Neutrophil (primary cell): ENCODE results near the gene FGFRL1.
A peak's percentile ranks its signal among the peaks of the same experiment; 100 is the strongest.

ENCODE experiments used
- H3K27ac ChIP-seq: fragments of 200-600 bp; sonication (generic); 2 replicates; pipeline ENCODE4 v1.5.1; 2016; ENCODE audit warnings: mild to moderate bottlenecking, moderate library complexity
- H3K27me3 ChIP-seq: fragments of 200-600 bp; sonication (generic); 2 replicates; pipeline ENCODE4 v1.6.0; 2016; ENCODE audit warnings: mild to moderate bottlenecking
- H3K36me3 ChIP-seq: fragments of 200-600 bp; sonication (generic); 2 replicates; pipeline ENCODE4 v1.5.1; 2017
- H3K4me1 ChIP-seq, 2 experiments: fragments of 200-600 bp in 1 of 2; sonication (generic) in 1 of 2; 1 replicate in 1 of 2; 2 replicates in 1 of 2; pipeline versions ENCODE4 v1.5.1 to v1.6.1; 2013 to 2016; ENCODE audit warnings: low read depth in 1 of 2, low read length in 1 of 2, mild to moderate bottlenecking in 1 of 2, moderate library complexity in 1 of 2; ENCODE audit not compliant: control insufficient read depth in 1 of 2, insufficient read depth in 1 of 2
- H3K4me3 ChIP-seq, 2 experiments: fragments of 200-600 bp in 1 of 2; sonication (generic) in 1 of 2; 1 replicate in 1 of 2; 2 replicates in 1 of 2; pipeline ENCODE4 v1.5.1; 2013 to 2016; ENCODE audit warnings: low read depth in 1 of 2, low read length in 1 of 2, mild to moderate bottlenecking in 1 of 2, moderate library complexity in 1 of 2
- H3K9me3 ChIP-seq: fragments of 200-600 bp; sonication (generic); 2 replicates; pipeline ENCODE4 v1.5.1; 2016
- TF ChIP-seq, protein P1 (sequence below): fragments of 200-600 bp; sonication (generic); IDR thresholded peaks from 2 replicates; pipeline ENCODE4 v1.5.1; 2016; ENCODE audit warnings: antibody characterized with exemption

FGFRL1 gene

DNA sequence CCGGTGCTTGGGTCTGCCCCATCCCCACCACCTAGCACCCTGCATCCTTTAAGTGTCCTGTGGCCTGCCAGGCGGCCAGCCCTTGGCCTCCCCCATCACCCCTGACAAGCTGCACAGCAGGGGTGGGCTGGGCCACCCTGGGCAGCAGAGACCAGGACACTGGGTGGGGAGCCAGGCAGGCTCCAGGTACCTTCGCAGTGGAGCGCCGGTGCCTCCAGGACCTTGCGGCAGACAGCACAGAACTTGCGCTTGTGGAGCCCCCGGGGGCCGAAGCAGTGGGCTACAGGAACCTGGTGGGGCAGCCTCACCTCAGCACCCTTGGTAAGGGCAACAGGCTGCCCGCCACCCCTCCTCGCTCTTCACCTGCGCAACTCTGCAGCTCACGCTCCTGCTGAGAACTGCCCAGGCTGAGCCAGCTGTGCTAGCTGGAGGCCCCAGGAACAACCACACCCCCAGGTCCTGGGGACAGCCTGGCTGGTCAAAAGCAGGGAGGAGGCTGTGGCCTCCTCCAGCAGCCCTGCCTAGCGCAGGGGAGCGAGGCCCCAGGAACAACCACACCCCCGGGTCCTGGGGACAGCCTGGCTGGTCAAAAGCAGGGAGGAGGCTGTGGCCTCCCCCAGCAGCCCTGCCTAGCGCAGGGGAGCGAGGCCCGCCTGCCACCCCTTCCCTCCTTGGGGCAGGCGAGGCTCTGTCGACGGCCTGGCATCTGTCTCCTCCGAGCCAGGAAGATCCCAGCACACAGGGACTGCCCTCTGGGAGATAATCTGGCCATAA lies 42.6 kb upstream of the FGFRL1 start:
- Histone ChIP-seq H3K27ac (no peak overlapping the region), H3K9me3 (no peaks in the 10 kb centered on the region), H3K4me3 (no peak overlapping the region), H3K36me3 (peaks cover 39% of the 10 kb centered on the region), H3K27me3 (peaks cover 66% of the 10 kb centered on the region), H3K4me1 (peaks cover 8 to 14% of the 10 kb centered on the region in 2 experiments)
- TF ChIP-seq, protein P1, sequence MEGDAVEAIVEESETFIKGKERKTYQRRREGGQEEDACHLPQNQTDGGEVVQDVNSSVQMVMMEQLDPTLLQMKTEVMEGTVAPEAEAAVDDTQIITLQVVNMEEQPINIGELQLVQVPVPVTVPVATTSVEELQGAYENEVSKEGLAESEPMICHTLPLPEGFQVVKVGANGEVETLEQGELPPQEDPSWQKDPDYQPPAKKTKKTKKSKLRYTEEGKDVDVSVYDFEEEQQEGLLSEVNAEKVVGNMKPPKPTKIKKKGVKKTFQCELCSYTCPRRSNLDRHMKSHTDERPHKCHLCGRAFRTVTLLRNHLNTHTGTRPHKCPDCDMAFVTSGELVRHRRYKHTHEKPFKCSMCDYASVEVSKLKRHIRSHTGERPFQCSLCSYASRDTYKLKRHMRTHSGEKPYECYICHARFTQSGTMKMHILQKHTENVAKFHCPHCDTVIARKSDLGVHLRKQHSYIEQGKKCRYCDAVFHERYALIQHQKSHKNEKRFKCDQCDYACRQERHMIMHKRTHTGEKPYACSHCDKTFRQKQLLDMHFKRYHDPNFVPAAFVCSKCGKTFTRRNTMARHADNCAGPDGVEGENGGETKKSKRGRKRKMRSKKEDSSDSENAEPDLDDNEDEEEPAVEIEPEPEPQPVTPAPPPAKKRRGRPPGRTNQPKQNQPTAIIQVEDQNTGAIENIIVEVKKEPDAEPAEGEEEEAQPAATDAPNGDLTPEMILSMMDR, result no peak

DNA sequence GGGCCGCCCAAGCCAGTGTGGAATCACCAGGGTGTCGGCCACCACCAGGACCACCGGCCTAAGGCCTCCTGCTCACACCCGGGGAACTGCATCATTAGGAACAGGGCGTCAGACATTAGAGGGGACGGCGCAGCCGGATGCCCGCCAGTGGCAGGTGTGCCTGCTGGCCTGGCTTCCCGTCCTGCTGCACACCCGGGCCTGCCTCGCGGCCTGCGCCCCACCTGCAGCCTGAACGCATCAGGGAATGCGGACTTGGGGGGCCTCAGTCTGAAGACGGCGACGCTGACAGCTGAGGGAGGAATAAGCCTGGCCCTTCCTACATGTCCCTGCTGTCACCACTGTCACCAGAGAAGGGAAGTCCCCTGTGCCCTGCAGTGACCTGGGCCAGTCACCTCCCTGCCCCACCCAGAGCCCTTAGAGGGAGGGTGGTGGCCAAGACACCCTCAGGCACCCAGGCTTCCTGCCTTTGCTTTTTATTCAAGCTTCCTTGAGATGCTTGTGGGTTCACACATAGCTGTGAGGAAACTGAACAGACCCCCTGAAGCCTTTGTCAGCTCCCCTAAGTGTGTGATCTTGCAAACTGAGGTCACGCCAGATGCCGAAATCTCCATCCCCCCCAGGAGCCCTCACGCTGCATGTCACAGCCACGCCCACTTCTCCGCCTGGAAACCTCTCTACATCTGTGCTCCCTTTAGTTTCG lies 41.2 kb upstream of the FGFRL1 start:
- TF ChIP-seq, protein P1, result no peak
- H3K4me3 ChIP-seq, result no peak overlapping the region
- peaks cover 25% of the 10 kb centered on the region for H3K36me3 ChIP-seq
- H3K9me3 ChIP-seq, result no peaks in the 10 kb centered on the region
- H3K4me1 ChIP-seq, result peaks cover 8 to 17% of the 10 kb centered on the region in 2 experiments
- peaks cover 74% of the 10 kb centered on the region for H3K27me3 ChIP-seq
- no peak overlapping the region for H3K27ac ChIP-seq

DNA sequence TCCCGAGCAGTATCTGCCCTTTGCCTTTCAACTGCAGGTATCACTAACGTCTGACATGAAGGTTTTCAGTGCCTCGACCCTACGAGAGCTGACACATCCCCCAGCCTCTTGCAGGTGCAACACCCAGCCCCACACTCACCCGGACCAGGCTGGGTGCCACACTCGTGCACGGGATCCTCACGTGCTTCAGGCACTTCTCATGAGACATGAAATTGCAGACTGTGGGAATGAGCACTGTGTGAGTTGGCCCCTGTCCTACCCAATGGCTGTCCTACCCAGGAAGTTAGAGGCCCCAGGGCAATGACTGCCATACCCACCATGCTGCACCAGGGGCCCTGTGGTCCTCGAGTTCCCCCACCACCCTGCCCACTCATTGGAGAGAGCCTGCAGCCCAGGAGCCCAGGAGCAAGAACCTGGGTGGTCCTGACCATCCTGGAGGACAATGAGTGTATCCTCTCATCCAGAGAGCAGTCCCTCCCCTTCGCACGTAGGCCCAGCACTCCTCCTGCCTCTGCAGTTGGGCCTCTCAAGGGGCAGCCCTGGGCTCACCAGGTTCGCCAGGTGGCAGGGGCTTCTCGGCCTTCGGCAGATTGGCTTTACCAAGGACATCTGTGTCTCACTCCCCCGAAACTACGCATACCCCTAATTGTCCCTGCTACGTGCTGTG lies 40.4 kb upstream of the FGFRL1 start:
- H3K27ac ChIP-seq, result no peak overlapping the region
- peaks cover 74% of the 10 kb centered on the region for H3K27me3 ChIP-seq
- no peak overlapping the region for H3K4me3 ChIP-seq
- H3K9me3 ChIP-seq, result no peaks in the 10 kb centered on the region
- TF ChIP-seq, protein P1, result no peak
- H3K4me1 ChIP-seq, result peaks cover 8 to 17% of the 10 kb centered on the region in 2 experiments
- peaks cover 18% of the 10 kb centered on the region for H3K36me3 ChIP-seq

DNA sequence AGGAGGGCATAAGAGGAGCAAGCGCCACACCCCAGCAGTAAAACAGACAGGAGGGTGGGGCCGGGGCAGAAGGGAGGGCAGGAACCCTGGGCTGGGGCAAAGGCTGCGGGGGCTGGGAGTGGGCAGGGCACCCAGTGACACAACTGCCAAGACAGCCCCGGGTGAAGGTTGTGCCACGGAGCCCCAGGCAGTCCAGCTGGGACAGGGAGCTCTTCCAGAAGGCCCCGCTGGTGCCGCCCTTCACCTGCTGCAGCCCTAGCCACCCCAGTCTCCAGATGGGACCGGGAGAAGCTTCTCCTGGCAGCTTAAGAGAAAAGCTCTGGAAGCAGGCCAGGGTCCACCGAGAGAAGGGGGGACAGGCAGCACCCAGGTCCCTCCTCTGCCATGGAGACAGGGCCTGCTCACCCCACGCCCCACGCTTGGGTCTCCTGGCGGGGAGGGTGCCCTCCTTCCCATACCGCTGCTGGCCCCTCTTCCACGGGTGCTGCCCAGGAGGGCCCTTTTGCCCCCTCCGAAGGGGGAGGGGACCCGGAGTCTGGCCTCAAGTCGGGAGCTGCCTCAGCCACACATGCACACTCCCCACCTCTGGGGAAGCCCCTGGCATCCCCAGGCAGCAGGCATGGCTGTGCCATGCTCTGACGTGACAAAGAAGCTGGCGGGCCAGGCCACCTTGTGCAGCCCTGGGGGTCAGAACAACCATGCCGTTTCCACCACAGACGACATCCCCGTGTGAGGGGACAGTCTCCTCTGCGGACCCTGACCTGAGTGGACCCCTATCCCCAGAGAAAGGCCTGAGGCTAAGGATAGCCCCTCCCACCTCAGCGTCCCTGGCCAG lies 39.5 kb upstream of the FGFRL1 start:
- Histone ChIP-seq H3K9me3 (no peaks in the 10 kb centered on the region), H3K27me3 (peaks cover 68% of the 10 kb centered on the region), H3K4me1 (peaks cover 8 to 17% of the 10 kb centered on the region in 2 experiments), H3K36me3 (peaks cover 9% of the 10 kb centered on the region), H3K4me3 (peak overlapping the region in 1 of 2 experiments; percentile 79), H3K27ac (no peak overlapping the region)
- TF ChIP-seq, protein P1, result no peak
